HG03378 (cell line): Measurements from ENCODE around the gene IMPDH1.
A peak's percentile ranks its signal among the peaks of the same experiment; 100 is the strongest.
"Not testable (repeated sequence)": the region's sequence is repeated elsewhere in the genome, so short reads cannot be mapped to it uniquely, and the experiment has no call there.

Experiments used
- ATAC-seq: cut with Tn5 transposase; IDR thresholded peaks from one replicate; pipeline ENCODE4 v1.9.1; 2021; ENCODE audit warnings: mild to moderate bottlenecking, moderate library complexity; ENCODE audit not compliant: unreplicated experiment

The IMPDH1 gene

GRCh38 chr7:128409596-128410450 is at the start of gene IMPDH1:
TSS of gene IMPDH1 (minus strand) at chr7:128409982. CDS start at chr7:128409901, 81 bp downstream.
- ATAC-seq: peak; percentile 64

- ATAC-seq: peak; percentile 50
Measured at GRCh38 chr7:128459394-128459878, 49.7 kb upstream of the IMPDH1 start.

- peak; percentile 32 for ATAC-seq
Measured at GRCh38 chr7:128458956-128459355, 49.2 kb upstream of the IMPDH1 start.

GRCh38 chr7:128457385-128457784 is 47.6 kb upstream of the IMPDH1 start:
- not testable (repeated sequence) for ATAC-seq

GRCh38 chr7:128456255-128456725 is 46.5 kb upstream of the IMPDH1 start:
- ATAC-seq: peak; percentile 2

GRCh38 chr7:128455543-128456254 is 45.9 kb upstream of the IMPDH1 start, which contains the start of gene HILPDA:
TSS of gene HILPDA (plus strand) at chr7:128455878. CDS start at chr7:128457269, 1,391 bp downstream.
- peak; percentile 71 for ATAC-seq

- ATAC-seq: no peak
Measured at GRCh38 chr7:128454808-128455542, 45.2 kb upstream of the IMPDH1 start.

GRCh38 chr7:128453836-128454804 is 44.3 kb upstream of the IMPDH1 start:
- ATAC-seq: no peak

- no peak for ATAC-seq
Measured at GRCh38 chr7:128452552-128452951, 42.8 kb upstream of the IMPDH1 start.

- no peak for ATAC-seq
Measured at GRCh38 chr7:128450913-128451312, 41.1 kb upstream of the IMPDH1 start.

GRCh38 chr7:128450409-128450808 is 40.6 kb upstream of the IMPDH1 start:
- ATAC-seq: no peak

GRCh38 chr7:128448751-128449302 is 39.0 kb upstream of the IMPDH1 start:
- no peak for ATAC-seq

GRCh38 chr7:128447941-128448564 is 38.3 kb upstream of the IMPDH1 start:
- ATAC-seq: no peak

GRCh38 chr7:128446306-128446705 is 36.5 kb upstream of the IMPDH1 start:
- no peak for ATAC-seq

- no peak for ATAC-seq
Measured at GRCh38 chr7:128443831-128444600, 34.2 kb upstream of the IMPDH1 start.

GRCh38 chr7:128442356-128442755 is 32.6 kb upstream of the IMPDH1 start:
- no peak for ATAC-seq

- ATAC-seq: peak; percentile 81
Measured at GRCh38 chr7:128437426-128438332, 27.9 kb upstream of the IMPDH1 start.
